SJSA1 (cell line): ENCODE measurements around the gene NUCKS1. TPM values are rescaled to one million over a fixed set of nuclear protein-coding genes. Genes with fewer than 3 reads are reported as not detected.

Experiments used
- DNase-seq, 2 experiments: peaks; one replicate each; pipeline ENCODE4 v3.0.0-alpha.2; 2015 to 2020; ENCODE audit warnings: low spot score in 2 of 2, low read depth in 1 of 2
- H3K27ac ChIP-seq: fragments of 250-450 bp; sonication (Bioruptor Pico); 2 replicates; pipeline ENCODE4 v1.5.1; 2020; ENCODE audit warnings: mild to moderate bottlenecking, moderate library complexity
- H3K27me3 ChIP-seq: fragments of 250-450 bp; sonication (Bioruptor Pico); replicated peaks from 2 replicates; pipeline ENCODE4 v1.5.1; 2020; ENCODE audit warnings: mild to moderate bottlenecking, moderate library complexity
- H3K36me3 ChIP-seq: fragments of 250-450 bp; sonication (Bioruptor Pico); 2 replicates; pipeline ENCODE4 v1.5.1; 2020; ENCODE audit warnings: mild to moderate bottlenecking
- H3K4me1 ChIP-seq: fragments of 250-450 bp; sonication (Bioruptor Pico); replicated peaks from 2 replicates; pipeline ENCODE4 v1.6.1; 2021; ENCODE audit warnings: mild to moderate bottlenecking
- H3K4me3 ChIP-seq: fragments of 250-450 bp; sonication (Bioruptor Pico); 2 replicates; pipeline ENCODE4 v1.5.1; 2020; ENCODE audit warnings: mild to moderate bottlenecking
- H3K9me3 ChIP-seq: fragments of 250-450 bp; sonication (Bioruptor Pico); replicated peaks from 2 replicates; pipeline ENCODE4 v1.5.1; 2020; ENCODE audit warnings: mild to moderate bottlenecking
- total RNA-seq: library from RNA; depleted of rRNA; stranded (reverse); fragments of >200 nt; shearing (Covaris generic); gene quantifications from 2 replicates; pipeline ENCODE4 v1.2.3, GENCODE V29; 2014; rRNA removed

The NUCKS1 gene
- total RNA-seq, result 253 and 290 TPM in 2 replicates

- DNase-seq, result peak; percentile 98 to 99
- peak within 1 kb of the TSS; percentile 78 for H3K4me3 ChIP-seq
- H3K4me1 ChIP-seq, result peaks cover 24% of the 10 kb centered on the region
- H3K27ac ChIP-seq, result peak within 1 kb of the TSS; percentile 89
- H3K27me3 ChIP-seq, result no peaks in the 10 kb centered on the region
- H3K36me3 ChIP-seq, result peaks cover 40% of the 10 kb centered on the region
- H3K9me3 ChIP-seq, result no peaks in the 10 kb centered on the region
Observed at GRCh38 chr1:205750138-205751035, at the start of gene NUCKS1. NUCKS1 (minus strand) TSS chr1:205750182; CDS start chr1:205749973, 209 bp downstream.

- Histone ChIP-seq H3K36me3 (peaks cover 63% of the 10 kb centered on the region), H3K9me3 (no peaks in the 10 kb centered on the region), H3K4me1 (no peaks in the 10 kb centered on the region), H3K4me3 (no peak overlapping the region), H3K27ac (no peak overlapping the region), H3K27me3 (no peaks in the 10 kb centered on the region)
- DNase-seq, result no peak
Observed at GRCh38 chr1:205798577-205798976, 48.6 kb upstream of the NUCKS1 start.

- no peak overlapping the region for H3K4me3 ChIP-seq
Observed at GRCh38 chr1:205797168-205797567, 47.2 kb upstream of the NUCKS1 start.

GRCh38 chr1:205794011-205794730 lies 44.2 kb upstream of the NUCKS1 start:
- no peak overlapping the region for H3K4me3 ChIP-seq
- H3K4me1 ChIP-seq, result no peaks in the 10 kb centered on the region
- DNase-seq, result no peak
- H3K9me3 ChIP-seq, result no peaks in the 10 kb centered on the region
- H3K27ac ChIP-seq, result no peak overlapping the region
- H3K27me3 ChIP-seq, result no peaks in the 10 kb centered on the region
- peaks cover 79% of the 10 kb centered on the region for H3K36me3 ChIP-seq

More at GRCh38 chr1:205797168-205797567, 47.2 kb upstream of the NUCKS1 start:
- Histone ChIP-seq H3K27me3 (no peaks in the 10 kb centered on the region), H3K4me1 (no peaks in the 10 kb centered on the region), H3K27ac (no peak overlapping the region), H3K36me3 (peaks cover 74% of the 10 kb centered on the region), H3K9me3 (no peaks in the 10 kb centered on the region)
- DNase-seq, result no peak

GRCh38 chr1:205792961-205793673 lies 43.1 kb upstream of the NUCKS1 start:
- no peak for DNase-seq
- Histone ChIP-seq H3K9me3 (no peaks in the 10 kb centered on the region), H3K4me3 (no peak overlapping the region), H3K27ac (no peak overlapping the region), H3K36me3 (peaks cover 68% of the 10 kb centered on the region), H3K4me1 (no peaks in the 10 kb centered on the region), H3K27me3 (no peaks in the 10 kb centered on the region)

- H3K4me1 ChIP-seq, result no peaks in the 10 kb centered on the region
- no peak overlapping the region for H3K4me3 ChIP-seq
- no peaks in the 10 kb centered on the region for H3K9me3 ChIP-seq
- DNase-seq, result no peak
- H3K27ac ChIP-seq, result no peak overlapping the region
- no peaks in the 10 kb centered on the region for H3K27me3 ChIP-seq
- peaks cover 62% of the 10 kb centered on the region for H3K36me3 ChIP-seq
Observed at GRCh38 chr1:205792481-205792881, 42.5 kb upstream of the NUCKS1 start.

GRCh38 chr1:205791568-205792180 lies 41.7 kb upstream of the NUCKS1 start:
- DNase-seq, result peak; percentile 44 to 64
- Histone ChIP-seq H3K4me3 (no peak overlapping the region), H3K27ac (no peak overlapping the region)

GRCh38 chr1:205787287-205787916 lies 37.4 kb upstream of the NUCKS1 start:
- peaks cover 23% of the 10 kb centered on the region for H3K36me3 ChIP-seq
- no peaks in the 10 kb centered on the region for H3K4me1 ChIP-seq
- H3K4me3 ChIP-seq, result no peak overlapping the region
- no peak for DNase-seq
- H3K27me3 ChIP-seq, result no peaks in the 10 kb centered on the region
- no peaks in the 10 kb centered on the region for H3K9me3 ChIP-seq
- H3K27ac ChIP-seq, result no peak overlapping the region

More at GRCh38 chr1:205791568-205792180, 41.7 kb upstream of the NUCKS1 start:
- Histone ChIP-seq H3K27me3 (no peaks in the 10 kb centered on the region), H3K9me3 (no peaks in the 10 kb centered on the region), H3K36me3 (peaks cover 54% of the 10 kb centered on the region), H3K4me1 (no peaks in the 10 kb centered on the region)

GRCh38 chr1:205786601-205787000 lies 36.6 kb upstream of the NUCKS1 start:
- Histone ChIP-seq H3K36me3 (peaks cover 16% of the 10 kb centered on the region), H3K27me3 (no peaks in the 10 kb centered on the region), H3K9me3 (no peaks in the 10 kb centered on the region), H3K4me1 (no peaks in the 10 kb centered on the region), H3K27ac (no peak overlapping the region), H3K4me3 (no peak overlapping the region)
- no peak for DNase-seq

- Histone ChIP-seq H3K4me3 (no peak overlapping the region), H3K36me3 (peaks cover 7% of the 10 kb centered on the region; the same call in 1 of the 2 replicates), H3K4me1 (no peaks in the 10 kb centered on the region), H3K9me3 (no peaks in the 10 kb centered on the region), H3K27ac (no peak overlapping the region), H3K27me3 (no peaks in the 10 kb centered on the region)
- DNase-seq, result no peak
Observed at GRCh38 chr1:205785446-205785845, 35.5 kb upstream of the NUCKS1 start.

GRCh38 chr1:205783904-205784303 lies 33.9 kb upstream of the NUCKS1 start:
- no peak overlapping the region for H3K27ac ChIP-seq
- H3K36me3 ChIP-seq, result no peaks in the 10 kb centered on the region
- H3K9me3 ChIP-seq, result no peaks in the 10 kb centered on the region
- no peaks in the 10 kb centered on the region for H3K4me1 ChIP-seq
- no peak for DNase-seq
- H3K27me3 ChIP-seq, result no peaks in the 10 kb centered on the region
- no peak overlapping the region for H3K4me3 ChIP-seq

- H3K4me1 ChIP-seq, result no peaks in the 10 kb centered on the region
- no peak for DNase-seq
- H3K27ac ChIP-seq, result no peak overlapping the region
- no peak overlapping the region for H3K4me3 ChIP-seq
- no peaks in the 10 kb centered on the region for H3K27me3 ChIP-seq
- H3K9me3 ChIP-seq, result no peaks in the 10 kb centered on the region
- H3K36me3 ChIP-seq, result no peaks in the 10 kb centered on the region
Observed at GRCh38 chr1:205783433-205783795, 33.4 kb upstream of the NUCKS1 start.
